C4-2B (cell line): Measurements from ENCODE around the gene MAP7D2.

ENCODE experiments used
- H3K27ac ChIP-seq: fragments of 450-650 bp; 2 replicates; pipeline ENCODE4 v1.5.1; 2017
- CTCF ChIP-seq: fragments of 450-650 bp; conservative IDR thresholded peaks from 2 replicates; pipeline ENCODE4 v1.5.1; 2017; ENCODE audit warnings: mild to moderate bottlenecking
- ZFX ChIP-seq: fragments of 450-650 bp; IDR thresholded peaks from 2 replicates; pipeline ENCODE4 v1.6.1; 2017

Gene MAP7D2

GRCh38 chrX:20111271-20111670 is 5.4 kb downstream of the MAP7D2 start:
- TF ChIP-seq ZFX, result no peak
- TF ChIP-seq CTCF, result no peak
- no peak overlapping the region for H3K27ac ChIP-seq

- TF ChIP-seq ZFX, result no peak
- no peak for TF ChIP-seq CTCF
- no peak overlapping the region for H3K27ac ChIP-seq
Measured at GRCh38 chrX:20101934-20102581, 14.6 kb downstream of the MAP7D2 start.

DNA sequence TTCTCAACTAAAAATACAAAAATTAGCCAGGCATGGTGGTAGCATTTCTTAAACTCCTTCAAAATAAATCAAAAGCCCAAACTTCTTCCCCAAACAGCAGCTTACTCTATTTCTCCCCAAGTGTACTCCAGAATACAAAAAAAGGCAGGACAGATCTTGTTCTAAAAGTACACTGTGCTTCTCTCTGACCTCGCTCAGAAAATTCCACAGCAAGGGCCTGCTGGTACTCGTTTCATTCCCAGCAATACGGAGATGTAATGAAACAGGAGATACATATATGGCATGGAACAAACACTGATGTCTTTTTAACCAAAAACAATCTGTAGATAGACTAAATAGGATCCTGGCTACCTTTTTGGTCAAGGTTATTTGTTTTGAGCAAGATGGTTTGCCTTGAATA is 25.2 kb downstream of the MAP7D2 start:
- TF ChIP-seq CTCF (no peak), ZFX (no peak)
- H3K27ac ChIP-seq, result no peak overlapping the region

DNA sequence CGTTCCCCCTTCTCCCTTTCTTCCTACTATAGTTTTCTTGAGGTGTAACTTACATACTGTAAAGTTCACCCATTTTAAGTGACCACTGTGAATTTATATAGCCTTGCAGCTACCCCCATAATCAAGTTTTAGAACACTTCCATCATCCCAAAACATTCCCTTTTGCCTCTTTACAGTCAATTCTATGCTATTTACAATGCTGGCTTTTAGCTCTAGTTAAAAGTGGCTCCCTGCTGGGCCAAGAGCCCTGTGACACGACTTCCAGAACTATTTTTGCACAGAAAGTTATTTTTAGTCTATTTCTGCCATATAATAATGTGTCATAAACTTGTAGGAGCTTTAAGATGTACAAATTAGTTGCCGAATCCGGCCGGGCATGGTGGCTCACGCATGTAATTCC is 26.9 kb downstream of the MAP7D2 start:
- no peak for TF ChIP-seq ZFX
- TF ChIP-seq CTCF, result no peak

DNA sequence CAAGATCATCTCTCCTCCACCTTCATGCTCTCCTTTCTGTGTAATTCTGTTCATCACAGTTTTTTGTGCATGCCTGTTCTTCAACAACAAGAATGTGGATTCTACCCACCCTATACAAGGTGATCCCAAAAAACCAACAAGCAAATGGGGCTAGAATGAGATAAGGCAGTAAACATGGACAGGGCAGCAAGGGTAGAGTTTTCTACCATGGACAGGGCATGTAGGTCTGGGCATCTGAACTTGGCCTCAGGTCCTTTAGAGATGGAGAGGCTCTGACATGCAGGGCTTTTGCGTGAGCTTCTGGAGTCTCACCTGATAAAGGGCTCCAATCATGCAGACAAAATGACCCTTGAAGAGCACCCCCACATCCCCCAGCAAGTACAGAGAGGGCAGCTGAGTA is 36.4 kb downstream of the MAP7D2 start:
- no peak for TF ChIP-seq ZFX
- no peak for TF ChIP-seq CTCF
- H3K27ac ChIP-seq, result no peak overlapping the region

More for the DNA sequence above, 26.9 kb downstream of the MAP7D2 start:
- H3K27ac ChIP-seq, result no peak overlapping the region

- TF ChIP-seq ZFX (no peak), CTCF (no peak)
- H3K27ac ChIP-seq, result no peak overlapping the region
Measured at GRCh38 chrX:20071511-20072079, 45.1 kb downstream of the MAP7D2 start.

DNA sequence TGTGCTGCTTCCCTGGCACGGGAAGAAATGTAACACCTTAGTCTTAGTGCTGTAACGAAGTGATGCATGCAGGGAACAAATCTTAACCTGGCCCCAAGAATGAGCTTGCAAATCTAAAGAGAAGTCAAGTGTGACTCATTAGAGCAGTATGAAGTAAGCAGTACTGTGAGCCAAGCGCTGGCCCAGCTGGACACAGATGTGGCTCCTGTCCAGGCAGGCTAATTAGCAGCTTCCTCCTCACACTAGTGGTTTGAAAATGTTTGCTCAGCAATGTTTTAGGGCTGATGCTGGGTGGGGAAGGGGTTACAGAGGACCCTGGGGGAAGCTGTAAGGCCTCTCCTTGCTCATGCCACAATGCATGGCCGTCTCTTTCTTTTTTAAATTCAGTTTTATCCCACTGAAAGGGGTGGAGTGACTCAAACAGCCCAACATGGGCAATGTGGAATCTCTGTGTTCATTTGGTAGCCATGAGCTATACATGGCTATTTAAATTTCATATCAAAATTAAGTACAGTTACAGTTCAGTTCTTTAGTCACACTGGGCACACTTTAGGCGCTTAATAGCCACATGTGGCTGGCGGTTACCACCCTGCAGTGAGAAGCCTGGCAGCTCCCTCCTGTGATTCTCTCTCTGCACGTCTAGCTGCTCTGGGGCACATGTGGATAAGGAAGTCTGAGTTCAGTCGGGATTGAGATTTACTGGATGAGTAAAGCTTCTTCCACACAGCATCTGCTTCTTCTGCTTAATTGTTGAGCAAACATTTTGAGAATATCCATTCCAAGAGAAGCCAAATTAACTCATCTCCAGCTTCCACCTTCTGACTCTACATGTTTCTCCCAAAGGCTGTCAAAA is 48.8 kb downstream of the MAP7D2 start:
- H3K27ac ChIP-seq, result no peak overlapping the region
- TF ChIP-seq CTCF, result no peak
- TF ChIP-seq ZFX, result no peak
